Pancreas (tissue), 10 donors: Measurements from ENCODE around the gene SSH3. TPM values are rescaled to one million over a fixed set of nuclear protein-coding genes. Genes with fewer than 3 reads are reported as not detected.

Source experiments
- ATAC-seq, 4 donors: fragments of 200-7000 bp; cut with Tn5 transposase; one replicate each; pipeline versions ENCODE4 v1.8.0 to v1.9.1; 2020; ENCODE audit warnings: mild to moderate bottlenecking in 4 of 4, moderate library complexity in 4 of 4
- DNase-seq, 6 donors: peaks; one replicate each; pipeline ENCODE4 v3.0.0-alpha.2; 2020
- FAIRE-seq: peaks from 2 replicates; lab custom pipeline; 2012; peaks lifted over from hg19 to GRCh38; lab: Jason Lieb, UNC
- H3K27ac ChIP-seq, 4 donors: fragments of 200-600 bp; sonication (generic); 1 replicate in 3 of 4; 2 replicates in 1 of 4; pipeline versions ENCODE4 v1.5.0 to v1.8.0; 2020
- H3K27me3 ChIP-seq, 4 donors: fragments of 200-600 bp; one replicate each; pipeline ENCODE4 v1.8.0; 2021
- H3K36me3 ChIP-seq, 3 donors: fragments of 200-600 bp; sonication (generic) in 1 of 3; one replicate each; pipeline versions ENCODE4 v1.5.0 to v1.8.0; 2020 to 2021
- H3K4me1 ChIP-seq, 3 donors: fragments of 200-600 bp; one replicate each; pipeline ENCODE4 v1.8.0; 2021
- H3K4me3 ChIP-seq, 4 donors: fragments of 200-600 bp; sonication (generic) in 2 of 4; one replicate each; pipeline versions ENCODE4 v1.5.0 to v1.8.0; 2020 to 2021
- H3K9me3 ChIP-seq, 4 donors: fragments of 200-600 bp; one replicate each; pipeline ENCODE4 v1.8.0; 2021
- WGBS, 2 donors: extraction: QIAGEN DNeasy Blood & Tissue Kit; methylation state at CpG; one replicate each; pipeline ENCODE4 v1.1.7; 2013; 5-methylcytosine and 5-hydroxymethylcytosine counted together
- intact Hi-C, 3 donors: fragments of 100-400 bp; cut with DNase I; formaldehyde crosslinking; loops; one replicate each; pipeline versions ENCODE4 v1.11.1 to v1.14.2; 2022
- polyA plus RNA-seq, 2 donors: library from polyadenylated mRNA; stranded (reverse); fragments of 200-250 nt; gene quantifications; one replicate each; pipeline ENCODE4 v1.2.3, GENCODE V29; 2013
- total RNA-seq, 6 donors: library from RNA; stranded (reverse); fragmentation: NEBNext Ultra II Directional in 4 of 6; extraction: Animal tissue kit (Norgen Biotek cat#: 25700) in 4 of 6; gene quantifications; one replicate each; pipeline versions ENCODE4 v1.2.1 to v1.2.4, GENCODE V29; 2021 to 2023
- TF ChIP-seq, protein P1 (sequence below), 4 donors: fragments of 200-600 bp; sonication (generic) in 3 of 4; IDR thresholded peaks; one replicate each; pipeline versions ENCODE4 v1.5.0 to v1.8.0; 2021; ENCODE audit warnings: antibody characterized with exemption in 4 of 4
- donor health status: healthy with polysubstance abuse.
- donor health status: DM: no; HTN: no; CAD: no; lungs with moderate emphysema.
- donor health status: DM: no; HTN: no; CAD: no.
- donor health status: control.
- donor health status: control.
- donor health status: Bipolar disorder and iron deficiency.
- donor health status: DM: yes; HTN: yes; CAD: no.
- donor health status: DM: no; HTN: no; CAD: no.
- donor health status: DM: no; HTN: no; CAD: no.
- donor health status: DM: yes; HTN: yes; CAD: no.

Gene SSH3
- total and polyA plus RNA-seq, 8 donors, result 15.2 to 29.2 (median 23.3) TPM

DNA sequence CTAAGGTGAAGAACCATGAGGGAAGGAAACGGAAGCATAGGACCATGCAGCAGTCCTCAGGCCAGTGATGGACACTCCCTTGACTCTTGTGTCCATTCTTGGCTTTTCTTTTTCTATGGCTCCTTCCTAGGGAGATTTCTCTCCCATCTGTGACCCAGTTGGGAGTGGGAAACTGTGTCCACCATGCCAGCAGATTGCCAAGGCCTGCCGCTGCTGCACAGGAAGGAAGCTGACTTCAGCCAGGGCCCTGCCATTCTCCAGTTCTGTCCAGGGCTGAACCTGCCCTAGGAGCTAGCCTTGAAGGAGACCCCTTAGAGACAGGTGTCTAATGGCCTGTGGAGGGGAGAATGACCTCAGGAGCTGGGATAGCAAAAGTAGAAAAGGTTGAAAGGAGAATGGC lies 17.4 kb downstream of the SSH3 start:
- TF ChIP-seq, protein P1, sequence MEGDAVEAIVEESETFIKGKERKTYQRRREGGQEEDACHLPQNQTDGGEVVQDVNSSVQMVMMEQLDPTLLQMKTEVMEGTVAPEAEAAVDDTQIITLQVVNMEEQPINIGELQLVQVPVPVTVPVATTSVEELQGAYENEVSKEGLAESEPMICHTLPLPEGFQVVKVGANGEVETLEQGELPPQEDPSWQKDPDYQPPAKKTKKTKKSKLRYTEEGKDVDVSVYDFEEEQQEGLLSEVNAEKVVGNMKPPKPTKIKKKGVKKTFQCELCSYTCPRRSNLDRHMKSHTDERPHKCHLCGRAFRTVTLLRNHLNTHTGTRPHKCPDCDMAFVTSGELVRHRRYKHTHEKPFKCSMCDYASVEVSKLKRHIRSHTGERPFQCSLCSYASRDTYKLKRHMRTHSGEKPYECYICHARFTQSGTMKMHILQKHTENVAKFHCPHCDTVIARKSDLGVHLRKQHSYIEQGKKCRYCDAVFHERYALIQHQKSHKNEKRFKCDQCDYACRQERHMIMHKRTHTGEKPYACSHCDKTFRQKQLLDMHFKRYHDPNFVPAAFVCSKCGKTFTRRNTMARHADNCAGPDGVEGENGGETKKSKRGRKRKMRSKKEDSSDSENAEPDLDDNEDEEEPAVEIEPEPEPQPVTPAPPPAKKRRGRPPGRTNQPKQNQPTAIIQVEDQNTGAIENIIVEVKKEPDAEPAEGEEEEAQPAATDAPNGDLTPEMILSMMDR (IDR thresholded peaks at IDR 0.05), result no peak
- no peak for ATAC-seq
- Histone ChIP-seq H3K36me3 (no peaks in the 10 kb centered on the region), H3K27ac (no peak overlapping the region), H3K4me1 (peaks cover 0 to 13% (median 6%) of the 10 kb centered on the region in 3 donors), H3K27me3 (no peaks in the 10 kb centered on the region), H3K4me3 (no peak overlapping the region), H3K9me3 (no peaks in the 10 kb centered on the region)
- DNase-seq, result no peak
- FAIRE-seq, result no peak
- WGBS, 2 donors, result 88 to 89% methylated on average over 2 of the region's 2 CpGs
- intact Hi-C loops, result no loop called here

DNA sequence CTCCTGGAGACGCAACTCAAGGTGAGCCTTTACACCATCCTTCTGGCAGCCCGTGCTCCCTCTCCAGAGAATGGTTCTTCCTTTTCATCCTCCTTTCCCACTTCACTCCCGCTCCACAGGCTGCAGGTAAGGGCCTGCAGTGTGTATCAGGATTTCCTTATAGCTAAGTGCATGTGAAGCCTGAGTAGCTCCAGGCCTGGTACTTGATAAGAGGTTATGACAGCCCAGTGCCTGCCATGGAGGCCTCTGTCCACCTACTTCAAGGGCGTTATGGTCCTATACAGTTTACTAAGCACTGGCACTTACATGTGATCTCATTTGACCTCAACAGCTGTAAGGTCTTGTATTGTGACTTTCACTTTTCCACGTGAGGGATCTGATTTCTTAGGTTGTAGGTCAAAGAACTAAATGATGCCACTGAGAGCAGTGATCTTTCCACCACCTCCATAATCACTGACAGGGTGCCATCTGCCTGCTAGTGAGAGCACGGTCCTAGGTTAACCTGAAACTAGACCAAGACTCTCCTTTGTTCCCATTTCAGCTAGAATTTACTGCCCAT lies 18.1 kb downstream of the SSH3 start:
- no peak for FAIRE-seq
- TF ChIP-seq, protein P1 (IDR thresholded peaks at IDR 0.05), result no peak
- WGBS, 2 donors, result 84 to 87% methylated on average over 6 of the region's 6 CpGs

GRCh38 chr11:67322049-67322448 lies 18.7 kb downstream of the SSH3 start:
- H3K27me3 ChIP-seq, result no peaks in the 10 kb centered on the region
- no peak overlapping the region for H3K27ac ChIP-seq
- ATAC-seq (no peak), DNase-seq (no peak), FAIRE-seq (no peak)
- 90 to 92% methylated on average over 3 of the region's 3 CpGs for WGBS, 2 donors
- H3K9me3 ChIP-seq, result no peaks in the 10 kb centered on the region
- intact Hi-C loops, result no loop called here
- peaks cover 0 to 9% (median 6%) of the 10 kb centered on the region in 3 donors for H3K4me1 ChIP-seq
- H3K36me3 ChIP-seq, result no peaks in the 10 kb centered on the region
- TF ChIP-seq, protein P1 (IDR thresholded peaks at IDR 0.05), result no peak
- no peak overlapping the region for H3K4me3 ChIP-seq

More for the DNA sequence above, 18.1 kb downstream of the SSH3 start:
- no peaks in the 10 kb centered on the region for H3K27me3 ChIP-seq
- no peak for ATAC-seq
- H3K27ac ChIP-seq, result no peak overlapping the region
- DNase-seq, result no peak
- H3K36me3 ChIP-seq, result no peaks in the 10 kb centered on the region
- peaks cover 0 to 11% (median 6%) of the 10 kb centered on the region in 3 donors for H3K4me1 ChIP-seq
- no peaks in the 10 kb centered on the region for H3K9me3 ChIP-seq
- no peak overlapping the region for H3K4me3 ChIP-seq
- intact Hi-C loops, result no loop called here

DNA sequence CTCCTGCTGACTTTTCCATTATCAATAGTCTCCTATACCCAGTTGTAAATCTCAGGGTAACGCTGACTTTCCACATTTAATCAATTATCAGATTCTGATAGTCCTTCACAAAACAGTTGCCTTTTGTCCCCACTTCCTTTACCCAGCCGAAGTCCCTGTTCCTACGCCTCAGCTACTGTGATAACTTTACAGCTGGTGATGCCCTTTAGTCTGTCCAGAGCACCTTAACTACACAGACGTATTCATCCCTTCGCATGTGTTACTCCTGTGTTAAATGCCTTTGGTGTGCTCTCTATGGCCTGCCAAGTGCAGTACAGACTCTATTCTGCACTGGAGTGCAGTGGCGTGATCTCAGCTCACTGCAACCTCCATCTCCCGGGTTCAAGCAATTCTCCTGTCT lies 20.2 kb downstream of the SSH3 start:
- TF ChIP-seq, protein P1 (IDR thresholded peaks at IDR 0.05), result no peak
- DNase-seq, result no peak
- ATAC-seq, result no peak
- intact Hi-C loops, result no loop called here
- Histone ChIP-seq H3K36me3 (no peaks in the 10 kb centered on the region), H3K4me1 (peaks cover 0 to 6% (median 6%) of the 10 kb centered on the region in 3 donors), H3K4me3 (no peak overlapping the region), H3K27me3 (no peaks in the 10 kb centered on the region), H3K27ac (no peak overlapping the region), H3K9me3 (no peaks in the 10 kb centered on the region)
- FAIRE-seq, result no peak
- 79 to 82% methylated on average over 7 of the region's 7 CpGs for WGBS, 2 donors

- Histone ChIP-seq H3K36me3 (peaks cover 0 to 4% (median 0%) of the 10 kb centered on the region in 3 donors), H3K9me3 (no peaks in the 10 kb centered on the region), H3K27me3 (no peaks in the 10 kb centered on the region), H3K4me1 (no peaks in the 10 kb centered on the region), H3K4me3 (no peak overlapping the region), H3K27ac (no peak overlapping the region)
- intact Hi-C loops, result no loop called here
- TF ChIP-seq, protein P1 (IDR thresholded peaks at IDR 0.05), result no peak
- ATAC-seq (no peak), DNase-seq (no peak), FAIRE-seq (no peak)
- WGBS, 2 donors, result 82 to 88% methylated on average over 6 of the region's 6 CpGs
Measured at GRCh38 chr11:67332081-67332691, 28.9 kb downstream of the SSH3 start.
